Colonic mucosa (tissue), 4 donors: ENCODE measurements around the gene MYO1A. TPM values are rescaled to one million over a fixed set of nuclear protein-coding genes. Genes with fewer than 3 reads are reported as not detected.

Experiments used
- DNase-seq: peaks from one replicate; pipeline ENCODE4 v3.0.0-alpha.2; 2020
- H3K27ac ChIP-seq: fragments of 200-600 bp; one replicate; pipeline ENCODE4 v1.8.0; 2021
- H3K27me3 ChIP-seq: fragments of 200-600 bp; one replicate; pipeline ENCODE4 v1.8.0; 2021
- H3K36me3 ChIP-seq: fragments of 200-600 bp; one replicate; pipeline ENCODE4 v1.8.0; 2021
- H3K4me1 ChIP-seq: fragments of 200-600 bp; one replicate; pipeline ENCODE4 v1.8.0; 2021; ENCODE audit warnings: mild to moderate bottlenecking
- H3K4me3 ChIP-seq: fragments of 200-600 bp; one replicate; pipeline ENCODE4 v1.8.0; 2021
- H3K9ac ChIP-seq, 2 donors: one replicate each; pipeline ENCODE4 v1.7.0; 2013; ENCODE audit warnings: control low read depth in 2 of 2, low read depth in 2 of 2, low read length in 2 of 2
- H3K9me3 ChIP-seq: fragments of 200-600 bp; one replicate; pipeline ENCODE4 v1.8.0; 2021
- intact Hi-C: fragments of 100-400 bp; cut with DNase I; formaldehyde crosslinking; loops from one replicate; pipeline ENCODE4 v1.14.1; 2022
- total RNA-seq, 2 donors: library from RNA; stranded (reverse); fragmentation: NEBNext Ultra II Directional in 1 of 2; extraction: Animal tissue kit (Norgen Biotek cat#: 25700) in 1 of 2; gene quantifications; one replicate each; pipeline ENCODE4 v1.2.1, GENCODE V29; 2021
- TF ChIP-seq, protein P1 (sequence below): fragments of 200-600 bp; IDR thresholded peaks from one replicate; pipeline ENCODE4 v1.8.0; 2022; ENCODE audit warnings: antibody characterized with exemption, mild to moderate bottlenecking
- donor health status: healthy.
- donor health status: DM: no; HTN: no; CAD: no.
- donor health status: DM: no; HTN: no; CAD: no.

Gene MYO1A
- total RNA-seq, 2 donors from 2014 or later, result 261 to 273 TPM

GRCh38 chr12:57042695-57043094, 7.2 kb downstream of the MYO1A start:
- H3K4me3 ChIP-seq, result no peak overlapping the region
- H3K4me1 ChIP-seq, result peaks cover 1% of the 10 kb centered on the region
- H3K9ac ChIP-seq, result no peak overlapping the region
- intact Hi-C loops, result no loop called here
- no peaks in the 10 kb centered on the region for H3K9me3 ChIP-seq
- DNase-seq, result no peak
- H3K36me3 ChIP-seq, result no peaks in the 10 kb centered on the region
- H3K27ac ChIP-seq, result no peak overlapping the region
- TF ChIP-seq, protein P1, sequence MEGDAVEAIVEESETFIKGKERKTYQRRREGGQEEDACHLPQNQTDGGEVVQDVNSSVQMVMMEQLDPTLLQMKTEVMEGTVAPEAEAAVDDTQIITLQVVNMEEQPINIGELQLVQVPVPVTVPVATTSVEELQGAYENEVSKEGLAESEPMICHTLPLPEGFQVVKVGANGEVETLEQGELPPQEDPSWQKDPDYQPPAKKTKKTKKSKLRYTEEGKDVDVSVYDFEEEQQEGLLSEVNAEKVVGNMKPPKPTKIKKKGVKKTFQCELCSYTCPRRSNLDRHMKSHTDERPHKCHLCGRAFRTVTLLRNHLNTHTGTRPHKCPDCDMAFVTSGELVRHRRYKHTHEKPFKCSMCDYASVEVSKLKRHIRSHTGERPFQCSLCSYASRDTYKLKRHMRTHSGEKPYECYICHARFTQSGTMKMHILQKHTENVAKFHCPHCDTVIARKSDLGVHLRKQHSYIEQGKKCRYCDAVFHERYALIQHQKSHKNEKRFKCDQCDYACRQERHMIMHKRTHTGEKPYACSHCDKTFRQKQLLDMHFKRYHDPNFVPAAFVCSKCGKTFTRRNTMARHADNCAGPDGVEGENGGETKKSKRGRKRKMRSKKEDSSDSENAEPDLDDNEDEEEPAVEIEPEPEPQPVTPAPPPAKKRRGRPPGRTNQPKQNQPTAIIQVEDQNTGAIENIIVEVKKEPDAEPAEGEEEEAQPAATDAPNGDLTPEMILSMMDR, result no peak
- no peaks in the 10 kb centered on the region for H3K27me3 ChIP-seq

- TF ChIP-seq, protein P1, result no peak
- H3K4me3 ChIP-seq, result no peak overlapping the region
- H3K9me3 ChIP-seq, result no peaks in the 10 kb centered on the region
- intact Hi-C loops, result no loop called here
- no peak overlapping the region for H3K9ac ChIP-seq
- H3K27ac ChIP-seq, result no peak overlapping the region
- DNase-seq, result no peak
- H3K4me1 ChIP-seq, result no peaks in the 10 kb centered on the region
- H3K36me3 ChIP-seq, result no peaks in the 10 kb centered on the region
- no peaks in the 10 kb centered on the region for H3K27me3 ChIP-seq
Observed at GRCh38 chr12:57040750-57041149, 9.2 kb downstream of the MYO1A start.

- no peak overlapping the region for H3K27ac ChIP-seq
- DNase-seq, result no peak
- intact Hi-C loops, result no loop called here
- no peaks in the 10 kb centered on the region for H3K9me3 ChIP-seq
- no peak overlapping the region for H3K4me3 ChIP-seq
- TF ChIP-seq, protein P1, result no peak
- H3K27me3 ChIP-seq, result no peaks in the 10 kb centered on the region
- H3K9ac ChIP-seq, result no peak overlapping the region
- no peaks in the 10 kb centered on the region for H3K4me1 ChIP-seq
- no peaks in the 10 kb centered on the region for H3K36me3 ChIP-seq
Observed at GRCh38 chr12:57040211-57040610, 9.7 kb downstream of the MYO1A start.

DNA sequence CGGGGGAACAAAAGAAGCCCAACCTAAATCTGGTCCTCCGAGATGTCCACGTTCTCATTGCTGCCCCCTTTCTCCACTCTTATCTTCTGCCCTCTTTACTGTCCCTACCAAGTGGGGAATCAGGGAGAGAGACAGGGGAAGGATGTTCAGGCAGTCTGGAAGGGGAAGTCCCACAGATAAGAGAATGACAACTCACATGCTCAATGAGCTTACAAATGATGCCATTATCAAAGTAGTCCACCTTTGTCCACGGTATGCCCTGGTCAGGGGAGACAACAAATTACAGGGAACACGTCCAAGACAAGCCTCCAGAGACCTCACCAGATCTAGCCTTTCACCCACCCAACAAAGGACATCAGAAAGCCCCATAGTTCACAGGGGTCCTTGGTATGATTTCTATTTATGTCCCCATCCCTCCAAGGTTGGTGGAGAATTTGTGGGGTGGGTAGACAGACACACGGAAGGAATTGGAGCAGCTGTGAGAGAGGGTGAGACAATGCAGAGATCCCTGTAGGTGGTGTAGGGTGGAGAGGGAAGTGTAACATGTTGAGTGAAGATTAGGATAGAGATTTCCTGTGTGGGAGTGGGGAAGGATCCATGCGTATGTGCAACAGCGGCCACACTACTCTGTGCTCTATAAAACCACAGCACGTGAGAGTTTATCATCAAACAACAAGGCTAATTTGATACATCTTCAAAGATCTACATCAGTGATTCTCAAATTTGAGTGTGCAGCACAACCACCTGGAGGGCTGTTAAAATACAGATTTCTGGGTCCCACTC, 10.7 kb downstream of the MYO1A start:
- intact Hi-C loops, result no loop called here
- Histone ChIP-seq H3K9me3 (no peaks in the 10 kb centered on the region), H3K27ac (no peak overlapping the region), H3K27me3 (no peaks in the 10 kb centered on the region), H3K4me1 (no peaks in the 10 kb centered on the region), H3K36me3 (no peaks in the 10 kb centered on the region), H3K4me3 (no peak overlapping the region), H3K9ac (no peak overlapping the region)
- TF ChIP-seq, protein P1, result no peak
- no peak for DNase-seq

DNA sequence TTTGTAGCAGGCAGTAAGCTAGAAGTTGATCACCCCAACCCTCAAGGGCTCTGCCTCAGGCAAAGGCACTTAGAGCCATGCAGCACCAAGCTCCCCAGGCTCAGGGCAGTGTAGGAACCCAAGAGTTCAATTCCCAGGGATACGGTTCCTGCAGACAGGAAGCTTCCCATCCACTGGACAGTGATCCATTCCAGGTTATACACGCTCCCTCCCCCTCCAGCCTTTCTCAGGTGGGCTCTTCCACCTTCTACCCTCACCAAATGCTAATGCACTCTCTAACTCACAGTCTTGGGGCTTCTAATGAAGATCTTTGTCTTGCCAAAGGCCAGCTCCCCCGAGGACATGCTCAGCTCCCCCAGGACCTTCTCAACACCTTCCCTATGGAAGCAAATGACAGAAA, 12.7 kb downstream of the MYO1A start:
- intact Hi-C loops, result no loop called here
- no peaks in the 10 kb centered on the region for H3K27me3 ChIP-seq
- H3K9ac ChIP-seq, result no peak overlapping the region
- TF ChIP-seq, protein P1, result no peak
- H3K9me3 ChIP-seq, result no peaks in the 10 kb centered on the region
- H3K36me3 ChIP-seq, result no peaks in the 10 kb centered on the region
- no peak for DNase-seq
- no peaks in the 10 kb centered on the region for H3K4me1 ChIP-seq
- H3K4me3 ChIP-seq, result no peak overlapping the region
- H3K27ac ChIP-seq, result no peak overlapping the region
